Right ventricle myocardium superior (tissue), 1 donor: Measurements from ENCODE around the gene BSN. TPM values are rescaled to one million over a fixed set of nuclear protein-coding genes. Genes with fewer than 3 reads are reported as not detected.

Source experiments
- ATAC-seq: fragments of 200-7000 bp; cut with Tn5 transposase; one replicate; pipeline ENCODE4 v1.9.1; 2020; ENCODE audit warnings: mild to moderate bottlenecking; ENCODE audit not compliant: poor library complexity
- DNase-seq: peaks from one replicate; pipeline ENCODE4 v3.0.0-alpha.2; 2020
- intact Hi-C: fragments of 100-400 bp; cut with DNase I; formaldehyde crosslinking; loops from one replicate; pipeline ENCODE4 v1.11.2; 2022
- total RNA-seq: library from RNA; stranded (reverse); fragmentation: NEBNext Ultra II Directional; extraction: Animal tissue kit (Norgen Biotek cat#: 25700); gene quantifications from one replicate; pipeline ENCODE4 v1.2.1, GENCODE V29; 2021
- donor health status: DM: no; HTN: yes; CAD: no; lungs with severe emphysema.

Gene BSN
- total RNA-seq, 1 donor from 2014 or later = 0.27 TPM

DNA sequence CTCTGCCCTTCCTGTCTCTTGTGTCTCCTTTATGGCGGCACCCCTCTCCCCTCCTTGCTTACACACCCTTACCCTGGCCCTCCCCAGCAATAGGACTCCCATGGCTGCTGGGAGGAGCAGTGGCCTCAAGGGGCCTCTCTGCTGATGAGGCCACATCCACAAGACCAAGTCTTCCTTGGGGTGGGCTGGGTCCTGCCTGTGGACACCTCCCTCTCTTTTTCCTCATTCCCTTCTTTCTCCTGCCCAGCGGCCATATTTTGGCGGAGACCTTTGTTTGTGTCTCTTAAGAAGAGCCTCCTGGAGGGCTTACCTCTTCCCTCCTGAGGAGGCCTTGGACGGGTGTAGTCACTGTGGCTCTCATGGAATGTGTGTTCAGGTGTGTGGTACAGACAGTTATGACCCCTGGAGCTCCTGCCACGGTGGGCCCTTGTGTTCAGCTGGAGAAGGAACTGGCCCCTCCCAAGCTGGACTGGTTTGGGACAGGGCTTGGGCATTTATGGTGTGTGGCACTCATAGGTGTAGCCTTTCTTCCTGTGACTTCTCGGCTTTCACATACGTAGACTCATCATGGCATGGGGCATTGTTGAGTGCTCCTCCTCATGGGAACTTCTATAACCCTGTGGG, 63.2 kb downstream of the BSN start:
- intact Hi-C loops = no loop called here
- DNase-seq (no peak), ATAC-seq (no peak)

DNA sequence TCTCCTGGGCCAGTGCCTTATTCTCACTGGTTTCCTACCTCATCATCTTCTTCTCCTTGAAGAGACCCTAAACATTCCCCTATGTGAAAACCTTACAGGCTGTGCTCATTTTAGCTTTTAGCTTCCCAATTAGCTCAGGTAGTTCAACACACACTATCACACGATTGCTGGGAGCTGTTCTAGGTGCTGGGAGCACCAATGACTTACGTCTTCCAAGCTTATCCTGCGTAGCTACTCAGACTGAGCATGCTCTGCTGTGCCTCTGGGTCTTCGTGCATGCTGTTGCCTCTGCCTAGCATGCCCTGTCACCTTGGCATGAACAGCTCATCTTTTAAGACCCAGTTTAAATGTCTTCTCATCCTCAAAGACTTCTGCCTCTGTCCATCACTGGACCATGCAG, 64.1 kb downstream of the BSN start:
- ATAC-seq = no peak
- no peak for DNase-seq
- intact Hi-C loops = no loop called here

DNA sequence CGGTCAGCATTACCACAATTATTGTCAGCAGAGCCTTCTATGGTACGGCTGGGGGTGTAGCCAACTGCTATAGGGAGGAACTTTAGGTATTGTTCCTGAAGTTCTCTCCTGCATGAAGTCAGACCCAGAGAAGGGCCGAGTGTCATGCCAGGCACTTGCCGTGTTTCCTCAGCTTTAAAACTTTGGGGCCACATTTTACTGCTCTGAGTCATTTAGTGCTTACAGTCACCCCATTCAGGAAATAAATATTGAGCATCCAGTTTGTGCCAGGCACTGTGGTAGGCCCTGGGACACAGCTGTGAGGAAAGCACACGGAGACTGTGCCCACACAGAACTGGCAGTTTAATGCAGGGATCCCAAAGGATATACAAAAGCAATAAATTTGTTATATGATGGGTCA, 65.4 kb downstream of the BSN start:
- DNase-seq (no peak), ATAC-seq (no peak)
- intact Hi-C loops = no loop called here

DNA sequence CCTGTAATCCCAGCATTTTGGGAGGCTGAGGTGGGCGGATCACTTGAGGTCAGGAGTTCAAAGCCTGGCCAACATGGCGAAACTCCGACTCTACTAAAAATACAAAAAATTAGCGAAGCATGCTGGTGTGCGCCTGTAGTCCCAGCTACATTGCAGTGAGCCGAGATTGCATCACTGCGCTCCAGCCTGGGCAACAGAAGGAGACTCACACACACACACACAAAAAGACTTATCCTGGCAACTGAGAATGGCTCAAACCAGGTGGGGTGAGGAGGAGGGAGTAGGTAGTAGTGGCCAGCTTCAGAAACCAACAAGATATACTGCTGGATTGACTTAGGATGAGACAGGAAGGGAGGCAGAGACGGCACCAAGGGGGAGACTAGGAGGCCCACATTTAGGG, 66.5 kb downstream of the BSN start:
- intact Hi-C loops = no loop called here
- ATAC-seq = no peak

DNA sequence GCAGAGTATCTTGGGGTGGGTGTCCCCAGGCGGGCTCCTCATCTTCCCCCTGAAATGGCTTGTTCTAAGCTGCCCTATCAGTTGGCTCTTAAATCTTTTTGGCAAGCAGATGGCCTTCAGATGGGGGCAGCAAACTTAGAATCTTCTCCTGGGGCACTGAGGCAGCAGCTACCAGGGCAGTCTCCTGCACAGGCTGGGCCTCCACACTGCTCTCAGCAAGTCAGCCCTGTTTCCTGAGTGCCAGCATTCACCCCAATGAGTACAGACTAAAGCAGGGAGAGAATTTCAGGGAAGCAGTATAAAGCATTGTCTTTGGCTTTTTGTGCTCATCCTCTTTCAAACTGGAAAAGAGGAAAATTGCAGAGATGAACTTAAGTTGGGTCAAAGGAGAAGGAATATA, 68.8 kb downstream of the BSN start:
- intact Hi-C loops = no loop called here
- no peak for DNase-seq
- no peak for ATAC-seq

More for the DNA sequence above, 66.5 kb downstream of the BSN start:
- no peak for DNase-seq

DNA sequence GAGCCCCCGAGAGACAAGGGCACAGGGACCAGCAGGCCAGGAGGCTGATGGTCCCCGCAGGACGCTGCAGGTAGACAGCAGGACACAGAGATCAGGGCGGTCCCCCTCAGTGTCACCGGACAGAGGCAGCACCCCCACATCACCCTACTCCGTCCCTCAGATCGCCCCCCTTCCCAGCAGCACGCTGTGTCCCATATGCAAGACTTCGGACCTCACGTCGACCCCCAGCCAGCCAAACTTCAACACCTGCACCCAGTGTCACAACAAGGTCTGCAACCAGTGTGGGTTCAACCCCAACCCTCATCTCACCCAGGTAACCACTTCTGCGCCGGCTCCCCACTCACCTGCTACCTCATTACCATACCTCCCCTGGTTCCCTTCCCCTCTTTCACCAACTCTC, 70.8 kb downstream of the BSN start:
- intact Hi-C loops = no loop called here
- DNase-seq (no peak), ATAC-seq (no peak)

DNA sequence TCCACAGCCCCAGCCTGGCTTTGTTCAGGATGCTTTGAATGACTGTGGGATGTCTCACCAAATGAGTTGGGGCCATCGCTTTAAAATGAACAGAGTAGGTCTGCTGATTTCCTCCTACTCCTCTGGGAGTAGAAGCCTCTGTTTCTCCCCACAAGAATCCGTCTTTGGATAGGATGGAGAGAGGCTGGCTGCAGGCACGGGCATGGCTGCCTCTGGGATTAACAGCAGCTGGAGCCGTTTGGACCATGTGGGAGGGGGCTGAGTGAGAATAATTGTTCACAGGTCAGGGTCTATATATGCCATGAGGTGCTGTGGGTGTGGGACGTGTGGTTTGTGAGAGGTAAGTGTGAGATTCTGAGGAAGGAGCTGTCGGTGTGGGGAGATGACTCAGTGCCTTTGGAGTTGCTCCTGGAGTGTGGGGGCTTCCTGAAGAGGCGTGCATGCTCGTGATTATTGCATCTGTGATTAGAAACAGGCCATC, 71.9 kb downstream of the BSN start:
- ATAC-seq (no peak), DNase-seq (no peak)
- intact Hi-C loops = no loop called here

DNA sequence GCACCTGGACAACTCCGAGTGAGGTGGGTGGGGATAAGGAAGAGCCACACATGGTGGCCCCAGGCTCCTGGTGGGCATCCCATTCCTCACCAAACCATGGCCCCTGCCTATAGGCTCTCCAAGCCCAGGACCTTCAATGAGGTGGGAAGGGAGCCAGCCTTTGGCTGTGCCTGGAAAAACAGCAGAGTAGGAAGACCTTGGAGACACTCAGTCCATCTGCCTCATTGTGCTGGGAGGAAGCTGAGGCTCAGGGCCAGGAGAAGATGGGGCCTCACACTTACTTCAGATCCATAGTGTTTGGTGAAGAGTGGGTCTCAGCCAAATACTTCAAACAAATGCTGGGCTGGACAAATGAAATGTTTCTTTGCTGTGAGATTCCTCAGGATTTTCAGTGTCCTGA, 72.5 kb downstream of the BSN start:
- DNase-seq (no peak), ATAC-seq (no peak)
- intact Hi-C loops = no loop called here

DNA sequence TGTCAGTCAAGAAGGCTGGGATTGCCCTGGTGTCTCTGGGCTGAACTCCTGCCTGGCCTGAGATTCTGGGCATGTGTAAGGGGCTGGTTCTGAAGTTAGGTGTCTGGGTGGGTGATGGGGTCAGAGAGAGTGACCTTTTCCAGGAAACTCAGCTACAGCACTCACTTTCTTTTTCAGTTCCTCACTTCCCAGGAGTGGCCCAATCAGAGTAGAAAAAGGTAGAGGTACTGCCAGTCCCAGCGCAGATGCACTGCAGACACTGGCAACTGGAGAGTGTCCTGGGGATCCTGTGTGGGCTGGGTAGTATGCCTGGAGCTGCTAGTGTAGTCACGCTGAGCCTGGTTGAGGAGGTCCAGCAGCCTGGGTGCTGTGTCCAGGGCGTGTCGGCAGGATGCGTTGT, 73.4 kb downstream of the BSN start:
- DNase-seq = no peak
- intact Hi-C loops = no loop called here
- no peak for ATAC-seq

DNA sequence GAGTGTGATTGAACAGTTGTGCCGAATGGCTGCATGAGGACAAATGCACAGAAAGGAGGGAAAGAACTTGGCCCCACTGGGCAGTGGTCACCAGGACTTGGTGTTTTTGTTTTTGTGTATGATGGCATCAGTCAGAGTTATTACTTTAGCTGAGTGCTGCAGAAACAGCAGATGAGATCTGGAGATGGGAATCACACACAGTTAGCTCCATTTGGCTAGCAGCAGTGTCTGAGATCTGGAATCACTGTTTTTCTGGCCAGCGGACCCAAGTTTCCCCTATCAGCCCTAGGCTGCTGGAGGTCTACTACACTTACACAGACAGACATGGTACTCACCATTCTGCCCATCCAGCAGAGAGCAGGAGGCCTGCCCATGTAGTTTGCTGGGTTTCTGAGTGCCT, 74.0 kb downstream of the BSN start:
- ATAC-seq (no peak), DNase-seq (no peak)
- intact Hi-C loops = no loop called here

DNA sequence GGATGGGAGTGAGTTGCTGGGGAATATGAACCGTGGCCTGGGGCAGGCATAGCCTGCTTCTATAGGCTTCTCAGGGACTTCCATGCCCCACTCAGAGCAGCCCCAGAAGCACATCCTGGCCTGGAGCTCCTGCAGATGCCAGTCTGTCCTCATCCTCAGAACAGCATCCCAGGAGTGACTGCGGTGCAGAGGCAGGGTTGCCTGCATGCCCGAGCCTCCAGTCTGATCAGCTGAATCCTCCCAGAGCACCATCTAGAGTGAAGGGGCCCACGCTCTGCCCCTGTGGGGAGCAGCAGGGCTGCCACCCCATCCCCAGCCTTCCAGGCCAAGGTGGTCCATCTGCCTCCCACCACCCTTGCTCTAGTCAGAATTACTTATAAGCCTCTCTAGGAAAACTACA, 75.2 kb downstream of the BSN start:
- DNase-seq (no peak), ATAC-seq (no peak)
- intact Hi-C loops = no loop called here

DNA sequence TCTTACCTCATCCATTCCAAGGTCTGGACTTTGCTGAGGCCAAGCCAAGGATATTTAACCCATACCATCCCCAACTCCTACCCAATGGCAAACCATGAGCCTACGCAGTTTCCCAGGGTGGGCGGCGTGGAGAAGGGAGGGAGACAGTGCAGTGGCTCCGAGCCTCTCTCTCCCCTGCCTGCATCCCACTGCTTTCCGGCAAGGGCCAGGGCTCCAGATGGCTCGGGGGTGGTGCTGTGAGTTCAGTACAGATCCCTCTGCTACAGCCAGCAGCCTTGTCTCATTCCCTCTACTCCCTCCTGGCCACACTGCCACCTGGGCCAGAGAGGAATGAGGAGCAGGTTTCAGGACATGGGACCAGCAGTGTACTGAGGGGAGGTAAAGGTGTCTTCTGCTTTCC, 75.6 kb downstream of the BSN start:
- intact Hi-C loops = no loop called here
- ATAC-seq (no peak), DNase-seq (no peak)

DNA sequence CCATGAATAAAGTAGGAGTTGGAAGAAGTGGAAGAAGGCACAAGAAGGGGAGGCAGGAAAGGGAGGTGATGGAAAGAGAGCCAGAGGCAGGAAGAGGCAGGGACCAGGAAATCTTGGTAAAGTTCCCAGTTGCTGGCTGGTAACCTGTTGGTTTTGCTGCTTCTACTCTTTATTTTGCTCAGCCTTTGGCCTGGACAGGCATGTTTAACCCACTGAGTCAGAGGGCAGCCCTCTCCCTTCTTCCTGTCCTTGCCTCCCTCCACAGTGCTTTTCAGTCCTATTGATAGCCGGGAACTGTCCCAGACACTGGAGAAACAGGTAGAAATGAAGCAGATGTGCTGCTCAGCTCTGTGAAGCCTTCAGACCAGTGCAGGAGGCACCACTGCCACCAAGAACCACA, 76.5 kb downstream of the BSN start:
- no peak for DNase-seq
- intact Hi-C loops = no loop called here

DNA sequence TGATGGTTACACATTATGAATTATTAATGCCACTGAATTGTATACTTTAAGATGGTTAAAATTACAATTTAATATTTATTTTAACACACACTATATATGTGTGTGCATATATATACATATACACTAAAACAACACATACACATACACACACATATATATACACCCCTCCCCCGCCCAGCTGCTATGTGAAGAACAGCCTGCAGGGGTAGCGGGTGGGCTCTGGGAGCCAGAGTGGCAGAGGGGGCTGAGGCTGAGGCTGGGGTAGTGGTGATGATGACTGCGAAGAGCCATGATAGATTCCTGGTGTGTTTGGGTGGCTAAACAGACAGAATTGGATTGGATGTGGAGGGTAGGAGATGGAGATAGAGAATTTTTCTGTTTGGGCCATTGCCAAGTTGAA, 80.5 kb downstream of the BSN start:
- no peak for ATAC-seq
- DNase-seq = no peak
- intact Hi-C loops = no loop called here

More for the DNA sequence above, 76.5 kb downstream of the BSN start:
- ATAC-seq = no peak

DNA sequence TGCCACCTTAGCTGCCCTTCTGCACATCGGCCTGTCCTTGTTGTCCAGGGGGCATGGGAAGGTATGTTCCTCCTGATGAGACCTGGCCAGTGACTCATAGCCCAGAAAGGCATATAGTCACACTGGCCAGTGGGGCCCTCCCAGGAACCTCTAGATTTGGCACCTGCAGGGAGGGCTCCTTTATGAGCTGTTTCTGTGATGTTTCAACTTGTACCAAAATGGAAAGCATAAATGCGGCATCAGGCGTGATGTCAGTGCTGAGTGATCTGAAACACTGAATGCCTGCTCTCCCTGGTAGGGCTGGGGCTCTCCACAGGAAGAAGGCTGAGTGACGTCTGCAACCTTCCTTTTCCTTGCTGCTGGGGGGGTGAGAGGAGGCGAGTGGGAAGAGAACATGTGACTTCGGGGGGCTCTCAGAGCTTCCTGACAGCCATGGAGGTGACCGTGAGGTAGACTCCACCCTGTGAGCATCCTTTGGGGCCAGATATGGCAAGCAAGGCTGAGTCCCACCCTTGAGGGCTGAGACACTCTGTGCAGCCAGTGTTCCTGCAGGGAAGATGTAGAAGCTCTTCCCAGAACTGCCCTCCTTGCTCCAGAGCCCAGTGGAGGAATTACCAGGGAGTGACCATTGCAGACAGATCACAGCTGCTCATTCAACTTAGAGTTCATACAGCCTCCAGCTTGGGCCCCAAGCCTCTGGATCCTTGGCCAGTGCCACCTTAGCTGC, 82.8 kb downstream of the BSN start:
- intact Hi-C loops = no loop called here
- DNase-seq (no peak), ATAC-seq (no peak)

DNA sequence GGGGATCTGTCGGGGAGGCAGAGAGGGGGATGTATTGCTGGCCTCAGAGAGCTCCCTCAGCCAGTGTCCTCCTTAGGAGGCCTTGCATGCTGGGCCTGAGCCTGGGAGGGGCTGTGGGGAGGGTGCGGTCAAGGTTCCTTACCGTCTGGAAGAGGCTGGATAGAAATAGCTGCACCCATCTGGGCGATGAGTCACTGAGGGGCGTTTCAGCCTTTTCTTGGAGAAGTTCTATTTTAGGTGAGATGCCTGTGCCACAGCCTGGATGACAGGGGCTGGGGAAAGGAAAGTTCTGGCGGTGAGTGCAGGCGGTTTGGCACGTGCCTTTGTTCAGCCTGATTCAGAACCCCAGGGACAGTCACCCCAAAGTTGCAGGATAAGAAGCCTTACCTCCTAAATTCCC, 84.2 kb downstream of the BSN start:
- intact Hi-C loops = no loop called here
- ATAC-seq = no peak
- DNase-seq = no peak

DNA sequence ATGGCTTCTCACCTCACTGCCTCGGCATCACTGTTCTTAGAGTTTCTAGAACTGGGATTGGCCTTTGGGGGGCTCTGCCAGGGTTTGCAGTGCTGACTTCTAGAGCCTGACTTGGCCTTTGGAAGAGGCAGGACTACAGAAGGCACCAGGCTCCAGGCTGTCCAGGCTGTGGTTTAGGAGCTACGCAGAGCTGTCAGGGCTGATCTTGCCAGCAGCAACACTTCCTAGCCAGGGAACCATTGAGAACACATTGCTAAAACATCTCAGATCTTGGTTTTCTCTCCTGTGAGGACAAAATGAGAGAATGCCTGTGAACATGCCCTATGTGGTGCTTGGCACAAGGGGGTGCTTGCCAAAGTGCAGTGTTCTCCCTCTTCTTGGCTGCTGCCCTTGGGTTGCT, 85.3 kb downstream of the BSN start:
- no peak for ATAC-seq
- intact Hi-C loops = no loop called here
- DNase-seq = no peak

DNA sequence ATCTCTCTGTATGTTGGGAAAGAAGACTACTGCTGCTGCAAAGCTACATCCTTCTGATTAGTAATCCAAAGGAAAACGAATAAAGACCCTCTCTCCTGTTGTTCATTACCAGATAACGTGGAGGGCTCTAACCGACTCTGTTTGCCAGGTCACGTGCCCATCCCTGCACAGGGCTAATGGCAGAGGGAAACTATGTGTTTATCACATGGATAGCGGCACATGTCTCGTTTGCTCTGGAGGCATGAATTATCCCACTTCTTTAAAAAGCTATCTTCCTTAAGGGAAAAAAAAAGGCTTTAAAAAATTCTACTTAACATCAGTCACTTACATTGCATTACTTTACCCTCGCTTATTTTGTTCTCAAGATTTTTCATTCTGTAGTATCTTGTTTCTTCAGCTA, 87.0 kb downstream of the BSN start:
- ATAC-seq = no peak
- intact Hi-C loops = no loop called here

DNA sequence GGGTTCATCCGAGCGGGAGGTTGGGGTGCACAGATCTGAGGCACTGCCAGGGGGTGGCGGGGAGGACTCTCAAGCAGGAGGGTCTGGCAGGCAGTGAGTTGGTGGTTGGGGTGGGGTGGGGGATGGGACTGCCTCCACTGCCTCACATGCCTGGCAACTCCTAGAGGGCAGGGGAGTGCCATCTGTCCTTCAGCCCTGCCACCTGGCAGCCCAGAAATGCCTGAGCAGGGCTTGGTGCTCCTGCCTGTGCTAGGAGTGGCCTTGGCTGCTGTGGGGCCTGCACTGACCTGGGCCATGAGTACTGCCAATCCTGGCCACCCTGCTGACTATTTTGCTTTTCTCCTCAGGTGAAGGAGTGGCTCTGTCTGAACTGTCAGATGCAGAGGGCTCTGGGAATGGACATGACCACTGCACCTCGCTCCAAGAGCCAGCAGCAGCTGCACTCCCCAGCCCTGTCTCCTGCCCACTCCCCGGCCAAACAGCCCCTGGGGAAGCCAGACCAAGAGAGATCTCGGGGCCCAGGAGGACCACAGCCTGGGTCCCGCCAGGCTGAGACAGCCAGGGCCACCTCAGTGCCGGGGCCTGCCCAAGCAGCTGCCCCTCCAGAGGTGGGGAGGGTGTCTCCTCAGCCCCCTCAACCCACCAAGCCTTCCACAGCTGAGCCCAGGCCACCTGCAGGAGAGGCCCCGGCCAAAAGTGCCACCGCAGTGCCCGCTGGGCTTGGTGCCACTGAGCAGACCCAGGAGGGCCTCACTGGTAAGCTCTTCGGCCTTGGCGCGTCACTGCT, 87.8 kb downstream of the BSN start:
- ATAC-seq (no peak), DNase-seq (no peak)
- intact Hi-C loops = no loop called here

More for the DNA sequence above, 87.0 kb downstream of the BSN start:
- no peak for DNase-seq

DNA sequence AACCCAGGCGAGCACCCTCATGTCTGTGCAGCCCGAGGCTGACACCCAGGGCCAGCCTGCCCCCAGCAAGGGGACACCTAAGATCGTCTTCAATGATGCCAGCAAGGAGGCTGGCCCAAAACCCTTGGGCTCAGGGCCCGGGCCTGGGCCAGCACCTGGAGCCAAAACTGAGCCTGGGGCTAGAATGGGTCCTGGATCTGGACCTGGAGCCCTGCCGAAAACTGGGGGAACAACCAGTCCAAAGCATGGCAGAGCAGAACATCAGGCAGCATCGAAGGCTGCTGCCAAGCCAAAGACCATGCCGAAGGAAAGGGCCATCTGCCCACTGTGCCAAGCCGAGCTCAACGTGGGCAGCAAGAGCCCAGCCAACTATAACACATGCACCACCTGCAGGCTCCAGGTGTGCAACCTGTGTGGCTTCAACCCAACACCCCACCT, 88.5 kb downstream of the BSN start:
- ATAC-seq (no peak), DNase-seq (no peak)
- intact Hi-C loops = no loop called here
